ENCODE data around the gene EEF1AKMT4.

Gene EEF1AKMT4

GRCh38 chr3:184259878-184260723, 10.6 kb downstream of the EEF1AKMT4 start:
- H3K4me3 ChIP-seq (ENCODE audit: low read depth in 1 of 2, low read length in 1 of 2) = peak overlapping the region in 1 of 2 experiments; percentile 51
- TF ChIP-seq, protein P1, sequence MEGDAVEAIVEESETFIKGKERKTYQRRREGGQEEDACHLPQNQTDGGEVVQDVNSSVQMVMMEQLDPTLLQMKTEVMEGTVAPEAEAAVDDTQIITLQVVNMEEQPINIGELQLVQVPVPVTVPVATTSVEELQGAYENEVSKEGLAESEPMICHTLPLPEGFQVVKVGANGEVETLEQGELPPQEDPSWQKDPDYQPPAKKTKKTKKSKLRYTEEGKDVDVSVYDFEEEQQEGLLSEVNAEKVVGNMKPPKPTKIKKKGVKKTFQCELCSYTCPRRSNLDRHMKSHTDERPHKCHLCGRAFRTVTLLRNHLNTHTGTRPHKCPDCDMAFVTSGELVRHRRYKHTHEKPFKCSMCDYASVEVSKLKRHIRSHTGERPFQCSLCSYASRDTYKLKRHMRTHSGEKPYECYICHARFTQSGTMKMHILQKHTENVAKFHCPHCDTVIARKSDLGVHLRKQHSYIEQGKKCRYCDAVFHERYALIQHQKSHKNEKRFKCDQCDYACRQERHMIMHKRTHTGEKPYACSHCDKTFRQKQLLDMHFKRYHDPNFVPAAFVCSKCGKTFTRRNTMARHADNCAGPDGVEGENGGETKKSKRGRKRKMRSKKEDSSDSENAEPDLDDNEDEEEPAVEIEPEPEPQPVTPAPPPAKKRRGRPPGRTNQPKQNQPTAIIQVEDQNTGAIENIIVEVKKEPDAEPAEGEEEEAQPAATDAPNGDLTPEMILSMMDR (IDR thresholded peaks at IDR 0.05) = no peak

DNA sequence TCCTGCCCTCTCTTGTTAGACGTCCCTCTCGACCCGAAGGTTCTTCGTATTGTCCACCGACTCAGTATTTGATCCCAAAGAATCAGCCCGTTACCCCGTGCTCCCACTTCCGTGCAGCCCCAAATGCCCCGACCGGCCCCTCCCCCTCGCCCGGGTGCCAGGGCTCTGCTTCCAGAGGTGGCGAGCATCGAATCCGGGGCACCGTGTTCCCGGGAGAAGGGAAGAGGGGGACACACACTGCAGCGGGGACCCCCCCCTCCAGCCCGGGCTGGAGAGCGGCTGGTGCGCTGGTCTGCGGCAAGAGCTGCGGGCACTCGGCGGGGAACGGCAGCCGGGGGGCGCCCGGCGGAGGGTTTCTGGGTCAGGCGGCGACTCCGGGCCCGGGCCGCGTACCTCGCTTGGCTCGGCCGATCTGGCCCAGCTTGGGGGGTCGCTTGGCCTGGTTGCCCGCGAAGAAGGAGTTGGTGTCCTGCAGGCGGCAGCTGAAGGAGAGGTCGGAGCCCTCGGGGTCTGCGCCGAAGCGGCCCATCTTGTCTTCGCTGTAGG, 11.3 kb downstream of the EEF1AKMT4 start:
- TF ChIP-seq, protein P1 (IDR thresholded peaks at IDR 0.05) = no peak
- Histone ChIP-seq H3K27me3 (peaks cover 84% of the 10 kb centered on the region), H3K36me3 (no peaks in the 10 kb centered on the region)

More at GRCh38 chr3:184259878-184260723, 10.6 kb downstream of the EEF1AKMT4 start:
- H3K9me3 ChIP-seq = no peaks in the 10 kb centered on the region
- H3K27me3 ChIP-seq = peaks cover 77% of the 10 kb centered on the region
- H3K36me3 ChIP-seq = no peaks in the 10 kb centered on the region
- H3K4me1 ChIP-seq (ENCODE audit: control insufficient read depth in 1 of 2, insufficient read depth in 1 of 2, low read depth in 1 of 2, low read length in 1 of 2) = peaks cover 15 to 26% of the 10 kb centered on the region in 2 experiments
- no peak overlapping the region for H3K27ac ChIP-seq

GRCh38 chr3:184261270-184261853, 11.9 kb downstream of the EEF1AKMT4 start, which contains the start of gene CAMK2N2:
CAMK2N2 (minus strand) TSS chr3:184261553; CDS start chr3:184261285, 268 bp downstream.
- Histone ChIP-seq H3K27ac (no peak within 1 kb of the TSS), H3K4me1 (ENCODE audit: control insufficient read depth in 1 of 2, insufficient read depth in 1 of 2, low read depth in 1 of 2, low read length in 1 of 2) (peaks cover 15 to 26% of the 10 kb centered on the region in 2 experiments), H3K27me3 (peaks cover 88% of the 10 kb centered on the region)

More for the DNA sequence above, 11.3 kb downstream of the EEF1AKMT4 start:
- peaks cover 15 to 26% of the 10 kb centered on the region in 2 experiments for H3K4me1 ChIP-seq (ENCODE audit: control insufficient read depth in 1 of 2, insufficient read depth in 1 of 2, low read depth in 1 of 2, low read length in 1 of 2)
- no peak overlapping the region for H3K27ac ChIP-seq
- peak overlapping the region in 1 of 2 experiments; percentile 51 for H3K4me3 ChIP-seq (ENCODE audit: low read depth in 1 of 2, low read length in 1 of 2)
- no peaks in the 10 kb centered on the region for H3K9me3 ChIP-seq

DNA sequence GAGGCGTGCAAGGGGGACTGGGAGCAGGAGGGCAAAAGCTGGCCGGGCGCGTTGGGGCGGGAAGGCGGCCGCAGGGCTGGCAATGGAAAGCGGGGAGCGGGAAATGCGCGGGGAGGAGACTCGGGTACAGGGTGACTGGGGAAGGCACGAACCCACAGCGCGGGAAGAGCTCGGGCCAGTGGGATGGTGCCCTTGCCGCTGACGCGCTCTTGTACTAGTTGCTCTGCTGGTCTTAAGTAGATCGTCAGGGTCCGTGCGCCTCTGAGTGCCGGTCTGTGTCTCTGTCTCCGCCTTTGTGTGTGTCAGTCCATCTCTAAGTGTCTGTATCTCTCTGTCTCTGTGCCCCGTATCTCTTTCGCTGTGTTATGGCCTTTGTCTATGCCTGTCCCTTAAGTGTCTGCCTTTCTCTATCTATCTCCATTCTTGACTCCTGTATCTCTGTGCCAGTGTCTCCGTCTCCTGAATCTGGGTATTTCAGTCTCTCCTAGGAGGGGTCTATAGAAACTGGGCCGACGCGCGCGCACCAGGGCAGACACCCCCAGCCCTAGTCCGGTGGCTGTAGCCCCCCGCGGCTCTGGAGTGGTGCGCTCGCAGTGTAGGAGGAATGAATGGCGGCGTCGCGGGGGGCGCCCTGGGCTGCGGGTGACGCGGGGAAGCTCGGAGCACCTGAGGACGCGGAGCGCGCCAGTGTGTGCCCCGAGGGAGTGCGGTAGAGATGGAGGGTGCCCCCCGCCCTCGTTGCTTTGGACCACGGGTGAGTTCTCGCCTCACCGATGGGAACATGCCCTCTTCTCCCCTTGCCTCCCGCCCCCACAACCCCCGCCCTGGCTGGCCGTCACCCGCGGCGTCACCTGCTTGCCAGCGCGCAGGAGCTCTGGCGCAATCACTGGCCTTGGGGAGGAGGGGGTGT, 12.6 kb downstream of the EEF1AKMT4 start:
- H3K27me3 ChIP-seq = peaks cover 96% of the 10 kb centered on the region

More at GRCh38 chr3:184261270-184261853, 11.9 kb downstream of the EEF1AKMT4 start, which contains the start of gene CAMK2N2:
- H3K36me3 ChIP-seq = no peaks in the 10 kb centered on the region
- H3K4me3 ChIP-seq (ENCODE audit: low read depth in 1 of 2, low read length in 1 of 2) = peak within 1 kb of the TSS; percentile 3 to 51
- no peaks in the 10 kb centered on the region for H3K9me3 ChIP-seq
- TF ChIP-seq, protein P1 (IDR thresholded peaks at IDR 0.05) = no peak

More for the DNA sequence above, 12.6 kb downstream of the EEF1AKMT4 start:
- Histone ChIP-seq H3K27ac (no peak overlapping the region), H3K36me3 (no peaks in the 10 kb centered on the region), H3K9me3 (no peaks in the 10 kb centered on the region), H3K4me3 (ENCODE audit: low read depth in 1 of 2, low read length in 1 of 2) (peak overlapping the region; percentile 3 to 51), H3K4me1 (ENCODE audit: control insufficient read depth in 1 of 2, insufficient read depth in 1 of 2, low read depth in 1 of 2, low read length in 1 of 2) (peaks cover 15 to 26% of the 10 kb centered on the region in 2 experiments)
- TF ChIP-seq, protein P1 (IDR thresholded peaks at IDR 0.05) = no peak

Data from neutrophil (primary cell).